ENCODE measurements around the gene CEP68.
A peak's percentile ranks its signal among the peaks of the same experiment; 100 is the strongest.
"Not testable (repeated sequence)": the region's sequence is repeated elsewhere in the genome, so short reads cannot be mapped to it uniquely, and the experiment has no call there.

The CEP68 gene

GRCh38 chr2:65092791-65093190 lies 36.6 kb downstream of the CEP68 start:
- no peak for DNase-seq

DNA sequence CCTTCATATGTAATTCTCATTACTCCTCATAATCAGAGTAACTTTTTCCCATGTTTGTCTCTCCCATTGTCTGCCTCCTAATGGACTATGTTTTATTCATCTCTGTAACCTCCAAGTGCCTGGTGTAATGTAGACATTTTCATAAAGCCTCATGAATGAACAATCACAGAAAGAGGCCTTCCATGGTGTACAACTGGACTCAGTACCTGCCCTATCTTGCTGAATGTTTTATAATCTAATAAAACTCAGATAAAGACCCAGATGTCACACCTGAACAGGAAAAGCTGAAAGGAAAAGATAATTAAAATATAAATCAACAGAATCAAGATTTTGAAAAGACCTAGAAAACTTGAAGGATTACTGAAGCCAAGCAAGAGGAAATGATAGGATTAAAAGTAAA lies 37.0 kb downstream of the CEP68 start:
- DNase-seq = no peak

DNA sequence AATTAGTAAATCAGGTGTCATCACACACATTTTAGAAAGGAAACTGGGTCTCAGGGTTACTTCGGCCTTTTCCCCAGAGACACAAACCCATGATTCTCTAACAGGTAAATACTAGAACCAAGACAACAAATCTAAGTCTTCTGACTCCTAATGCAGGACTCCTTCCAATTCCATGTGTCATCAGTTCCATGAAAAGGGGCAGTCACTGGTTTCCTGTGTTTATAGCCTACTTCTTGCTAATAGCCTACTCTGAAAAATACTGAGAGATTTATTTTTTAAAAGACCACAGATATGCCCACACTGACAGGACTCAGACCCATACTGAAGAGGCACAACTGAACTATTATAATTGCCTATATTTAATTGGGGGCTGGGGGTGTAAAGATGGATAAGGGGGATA lies 40.7 kb downstream of the CEP68 start:
- DNase-seq = no peak

DNA sequence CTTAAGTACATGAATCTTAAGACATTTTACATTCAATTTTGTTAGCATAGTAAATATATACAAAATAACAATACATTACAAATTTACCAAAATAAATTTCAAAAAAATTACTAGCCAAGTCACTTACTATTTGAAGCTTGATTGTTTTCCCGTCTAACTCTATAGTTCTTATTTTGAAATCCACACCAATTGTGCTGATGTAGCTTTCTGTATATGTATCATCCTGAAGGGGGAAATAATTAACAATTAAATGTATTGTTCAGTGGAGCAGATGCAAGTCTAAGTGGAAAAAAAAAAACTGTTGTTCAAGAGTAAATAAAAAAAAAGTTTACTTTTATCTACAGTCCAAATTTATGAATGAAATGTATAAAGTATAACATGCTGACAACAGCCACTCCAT lies 41.6 kb downstream of the CEP68 start:
- DNase-seq = no peak

GRCh38 chr2:65098741-65099140 lies 42.5 kb downstream of the CEP68 start:
- no peak for DNase-seq

DNA sequence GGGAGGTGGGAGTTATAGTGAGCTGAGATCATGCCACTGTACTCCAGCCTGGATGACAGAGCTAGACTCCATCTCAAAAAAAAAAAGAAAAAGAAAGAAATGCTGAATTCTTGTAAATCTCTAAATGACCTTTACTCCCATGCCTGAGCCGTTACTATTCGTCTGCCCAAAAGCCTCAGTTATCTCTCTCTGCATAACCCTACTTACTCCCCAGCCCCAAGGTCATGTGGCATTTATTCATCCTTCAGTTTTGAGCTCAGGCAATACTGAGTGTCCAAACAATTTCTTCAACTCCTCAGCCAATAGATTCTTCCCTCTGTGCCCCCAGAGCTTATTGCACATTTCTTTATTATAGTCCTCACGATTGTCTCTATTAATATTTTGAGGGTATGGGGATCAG lies 44.9 kb downstream of the CEP68 start:
- DNase-seq = no peak

GRCh38 chr2:65103013-65103715 lies 46.9 kb downstream of the CEP68 start:
- no peak for DNase-seq

GRCh38 chr2:65107530-65107929 lies 51.3 kb downstream of the CEP68 start:
- no peak for DNase-seq

GRCh38 chr2:65108780-65109179 lies 52.6 kb downstream of the CEP68 start:
- DNase-seq = no peak

- no peak for DNase-seq
Observed at GRCh38 chr2:65112633-65113032, 56.4 kb downstream of the CEP68 start.

DNA sequence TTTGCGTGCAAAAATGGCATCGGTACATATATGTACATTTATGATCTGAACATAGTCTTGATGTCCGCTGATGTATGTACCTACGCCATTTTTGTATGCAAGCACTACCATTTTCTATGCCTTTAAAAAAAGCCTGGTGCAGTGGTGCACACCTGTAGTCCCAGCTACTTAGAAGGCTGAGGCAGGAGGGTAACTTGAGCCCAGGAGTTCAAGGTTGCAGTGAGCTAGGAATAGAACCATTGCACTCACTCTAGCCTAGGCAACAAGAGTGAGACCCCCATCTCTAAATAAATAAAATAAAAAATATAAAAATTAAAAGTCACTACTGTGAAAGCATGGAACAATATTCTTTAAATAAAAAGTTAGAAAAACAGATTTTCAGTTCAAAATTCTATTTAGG lies 57.0 kb downstream of the CEP68 start:
- DNase-seq = no peak

GRCh38 chr2:65113816-65114215 lies 57.6 kb downstream of the CEP68 start:
- DNase-seq = no peak

DNA sequence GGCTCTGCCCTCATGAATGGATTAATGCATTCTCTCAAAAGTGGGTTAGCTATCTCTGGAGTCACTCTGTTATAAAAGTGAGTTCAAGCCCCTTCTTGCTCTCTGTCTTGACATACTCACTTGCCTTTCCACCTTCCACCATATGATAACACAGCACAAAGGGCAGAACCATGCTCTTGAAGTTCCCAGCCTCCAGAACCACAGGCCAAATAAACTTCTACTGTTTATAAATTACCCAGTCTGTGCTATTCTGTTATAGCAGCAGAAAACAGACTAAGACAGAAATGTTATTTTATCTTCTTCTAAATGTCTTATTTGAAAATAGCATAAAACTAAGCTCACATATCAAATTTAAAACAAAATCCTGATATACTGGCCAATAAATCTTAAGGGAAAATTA lies 58.7 kb downstream of the CEP68 start:
- DNase-seq = no peak

DNA sequence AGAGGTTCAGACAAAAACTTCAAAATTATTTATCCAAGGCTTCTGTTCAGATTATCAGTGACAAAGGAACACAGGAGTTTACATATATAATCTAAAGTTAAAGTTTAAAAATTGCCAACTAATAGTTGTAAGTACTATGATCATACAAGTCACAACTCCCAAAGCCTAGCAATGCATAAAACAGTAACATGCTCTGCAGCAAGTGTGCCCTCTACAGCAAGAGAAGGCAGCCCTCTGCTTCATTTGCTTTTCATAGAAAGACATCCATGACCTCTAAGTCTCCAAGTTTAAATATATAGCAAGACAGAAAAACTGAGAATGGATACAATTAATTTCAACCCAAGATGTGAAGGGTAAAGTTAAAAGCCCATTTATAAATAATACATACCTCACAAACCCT lies 60.4 kb downstream of the CEP68 start:
- no peak for DNase-seq

GRCh38 chr2:65120990-65121693 lies 64.9 kb downstream of the CEP68 start:
- DNase-seq = no peak

DNA sequence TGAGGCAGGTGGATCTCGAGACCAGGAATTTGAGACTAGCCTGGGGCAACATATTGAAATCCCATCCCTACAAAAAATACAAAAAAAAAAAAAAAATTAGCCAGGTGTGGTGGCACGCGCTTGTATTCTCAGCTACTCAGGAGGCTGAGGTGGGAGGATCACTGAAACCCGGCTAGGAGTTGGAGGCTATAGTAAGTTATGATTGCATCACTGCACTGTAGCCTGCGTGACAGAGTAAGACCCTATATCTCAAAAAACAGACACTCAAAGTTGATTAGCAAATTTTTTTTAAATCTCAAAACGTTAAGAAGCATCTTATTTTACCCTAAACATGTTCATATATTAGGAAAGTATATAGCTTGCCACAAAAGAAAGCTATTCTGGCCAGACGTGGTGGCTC lies 66.1 kb downstream of the CEP68 start:
- DNase-seq = no peak

DNA sequence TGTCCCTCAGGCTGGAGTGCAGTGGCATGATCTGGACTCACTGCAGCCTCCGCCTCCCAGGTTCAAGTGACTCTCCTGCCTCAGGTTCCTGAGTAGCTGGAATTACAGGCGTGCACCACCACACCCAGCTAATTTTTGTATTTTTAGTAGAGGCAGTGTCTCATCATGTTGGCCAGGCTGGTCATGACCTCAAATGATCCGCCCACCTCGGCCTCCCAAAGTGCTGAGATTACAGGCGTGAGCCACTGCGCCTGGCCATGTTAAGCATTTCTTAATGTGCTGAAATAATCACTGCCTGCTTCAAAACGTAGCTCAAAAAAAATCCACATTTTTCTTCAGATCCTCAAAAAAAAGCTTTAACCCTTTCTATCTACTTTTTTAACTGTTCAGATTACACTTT lies 69.2 kb downstream of the CEP68 start:
- peak; percentile 51 for DNase-seq

DNA sequence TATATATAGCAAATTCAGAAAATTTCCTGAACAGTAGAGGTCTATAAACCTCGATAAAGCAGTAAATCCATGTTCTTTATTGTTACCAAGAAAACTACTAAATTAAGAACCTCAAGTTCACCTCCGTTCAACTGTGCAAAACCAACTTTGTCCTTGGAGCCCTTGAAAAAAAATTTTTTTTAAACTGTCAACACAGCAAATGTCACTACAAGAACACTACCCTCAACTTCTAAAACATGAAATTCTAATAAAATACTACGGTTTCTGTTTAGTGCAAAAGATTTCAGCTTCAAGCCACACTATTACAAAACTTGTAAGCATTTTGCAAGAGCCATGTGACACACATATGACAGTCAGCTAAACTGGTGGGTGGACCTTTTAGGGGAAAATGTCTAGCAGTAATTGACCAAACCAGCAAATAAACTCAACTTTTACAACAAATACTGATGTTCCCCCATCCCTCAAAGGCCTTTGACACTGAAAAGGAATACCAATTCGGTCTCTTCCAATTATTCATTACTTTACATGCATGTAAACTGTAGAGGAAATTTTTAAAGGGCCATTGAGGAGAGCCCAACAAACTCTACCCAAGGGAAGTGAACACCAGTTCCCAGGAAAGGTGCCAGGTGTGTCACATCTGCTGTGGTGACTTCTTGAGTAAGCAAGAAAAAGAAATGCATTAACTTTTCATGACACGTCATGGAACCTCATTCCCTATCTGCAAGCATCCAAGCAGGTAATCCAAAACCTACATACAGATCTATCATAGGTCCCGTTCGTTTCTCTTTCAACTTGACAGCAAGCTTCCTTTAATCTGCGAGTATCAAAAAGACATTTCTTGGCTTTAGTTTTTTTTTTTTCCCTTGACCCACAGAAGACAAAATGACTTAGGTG lies 72.3 kb downstream of the CEP68 start:
- DNase-seq = no peak

DNA sequence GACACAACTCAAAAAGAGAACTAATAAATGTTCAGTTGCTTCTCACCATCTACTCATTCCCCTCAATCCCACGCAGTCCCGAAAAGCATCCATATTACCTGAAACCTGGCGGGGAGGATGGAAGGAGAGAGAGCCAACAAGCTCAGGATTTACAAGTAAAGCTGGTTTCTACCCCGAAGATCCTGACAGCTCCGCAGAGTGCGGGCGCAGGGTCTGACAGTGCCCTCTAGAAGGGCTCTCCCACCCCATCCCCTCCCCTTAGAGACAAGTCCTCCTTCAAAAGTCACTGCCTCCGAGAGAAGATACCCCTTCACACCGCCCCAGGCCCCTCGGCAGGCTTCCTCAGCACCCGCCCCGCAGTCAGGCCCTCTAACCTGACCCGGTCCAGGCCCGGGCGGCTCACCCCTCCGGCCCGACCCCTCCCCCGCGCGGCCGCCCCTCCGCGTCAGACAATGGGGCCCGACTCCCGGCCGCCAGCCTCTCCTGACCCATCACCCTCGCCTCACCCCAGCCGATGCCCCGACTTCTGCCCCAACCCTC lies 73.1 kb downstream of the CEP68 start:
- no peak for DNase-seq

- DNase-seq = peak; percentile 99
Observed at GRCh38 chr2:65129826-65130663, 73.8 kb downstream of the CEP68 start, which contains the start of gene RAB1A. Gene RAB1A, minus strand, starts transcription at chr2:65130106. Its CDS starts 191 bp downstream, at chr2:65129915.

DNA sequence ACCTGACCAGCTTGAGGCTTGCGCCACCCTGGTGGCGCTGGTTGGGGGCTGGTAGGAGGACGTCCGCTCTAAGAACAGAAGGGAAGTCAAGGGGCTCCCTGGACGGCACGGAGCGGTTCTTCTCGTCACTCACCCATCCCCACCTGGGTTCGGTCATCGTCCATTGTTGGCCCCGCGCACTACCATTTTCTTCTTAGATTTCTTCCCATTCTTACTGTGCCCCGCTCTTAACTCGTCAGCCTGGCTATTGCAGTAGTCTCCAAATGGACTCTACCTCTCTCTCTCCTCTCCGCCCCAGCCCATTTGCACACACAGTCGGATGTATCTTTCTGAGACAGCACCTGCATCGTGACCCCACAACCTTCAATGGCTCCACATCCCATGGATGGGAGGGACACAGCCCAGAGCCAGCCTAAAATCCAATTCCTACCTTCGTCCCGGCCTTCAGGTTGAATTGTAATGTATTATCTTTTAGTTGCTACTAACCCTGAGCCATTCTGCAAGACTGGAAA lies 74.5 kb downstream of the CEP68 start:
- DNase-seq = no peak

DNA sequence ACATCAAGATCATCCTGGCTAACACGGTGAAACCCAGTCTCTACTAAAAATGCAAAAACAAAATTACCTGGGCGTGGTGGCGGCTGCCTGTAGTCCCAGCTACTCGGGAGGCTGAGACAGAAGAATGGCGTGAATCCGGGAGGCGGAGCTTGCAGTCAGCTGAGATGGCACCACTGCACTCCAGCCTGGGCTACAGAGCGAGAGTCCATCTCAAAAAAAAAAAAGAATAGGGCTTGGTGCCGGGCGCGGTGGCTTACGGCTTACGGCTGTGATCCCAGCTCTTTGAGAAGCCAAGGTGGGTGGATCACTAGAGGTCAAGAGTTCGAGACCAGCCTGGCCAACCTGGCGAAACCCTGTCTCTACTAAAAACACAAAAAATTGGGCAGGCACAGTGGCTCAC lies 76.7 kb downstream of the CEP68 start:
- not testable (repeated sequence) for DNase-seq
